ENCODE results near the gene BTBD6.

Gene BTBD6

DNA sequence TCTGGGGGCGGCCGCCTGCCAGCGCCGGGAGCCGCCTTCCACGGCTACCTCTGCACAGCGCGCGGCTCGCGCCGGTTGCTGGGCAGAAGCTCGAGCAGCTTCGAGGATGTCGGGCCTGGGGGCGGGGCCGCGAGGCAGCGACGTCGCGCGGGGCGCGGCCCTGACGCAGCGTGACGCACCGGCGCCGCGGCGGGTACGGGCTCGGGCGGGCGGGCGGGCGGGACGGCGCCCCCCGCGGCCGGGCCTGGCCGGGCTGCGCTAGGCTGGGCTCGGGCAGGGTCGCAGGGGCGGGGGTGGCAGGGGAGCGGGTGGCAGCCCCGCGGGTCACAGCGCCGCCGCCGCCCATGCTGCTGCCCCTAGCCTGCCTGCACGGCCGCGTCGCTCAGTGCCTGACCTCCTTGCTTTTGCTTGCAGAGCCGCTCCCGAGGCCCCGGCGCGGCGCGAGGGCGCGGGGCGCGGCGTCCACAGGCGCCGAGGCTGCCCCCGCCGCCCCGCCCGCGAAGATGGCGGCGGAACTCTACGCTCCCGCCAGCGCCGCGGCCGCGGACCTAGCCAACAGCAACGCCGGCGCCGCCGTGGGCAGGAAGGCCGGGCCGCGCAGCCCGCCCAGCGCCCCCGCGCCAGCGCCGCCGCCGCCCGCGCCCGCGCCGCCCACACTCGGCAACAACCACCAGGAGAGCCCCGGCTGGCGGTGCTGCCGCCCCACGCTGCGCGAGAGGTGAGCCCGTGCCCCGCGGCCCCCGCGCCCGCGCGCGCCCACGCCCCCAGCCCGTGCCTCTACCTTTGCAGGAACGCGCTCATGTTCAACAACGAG, at the start of gene BTBD6:
BTBD6 (plus strand) TSS at position 166 of the 814 bp plus-strand sequence; CDS start at position 345, 179 bp downstream.
- peak; percentile 74 for DNase-seq (ENCODE audit: low spot score)

DNA sequence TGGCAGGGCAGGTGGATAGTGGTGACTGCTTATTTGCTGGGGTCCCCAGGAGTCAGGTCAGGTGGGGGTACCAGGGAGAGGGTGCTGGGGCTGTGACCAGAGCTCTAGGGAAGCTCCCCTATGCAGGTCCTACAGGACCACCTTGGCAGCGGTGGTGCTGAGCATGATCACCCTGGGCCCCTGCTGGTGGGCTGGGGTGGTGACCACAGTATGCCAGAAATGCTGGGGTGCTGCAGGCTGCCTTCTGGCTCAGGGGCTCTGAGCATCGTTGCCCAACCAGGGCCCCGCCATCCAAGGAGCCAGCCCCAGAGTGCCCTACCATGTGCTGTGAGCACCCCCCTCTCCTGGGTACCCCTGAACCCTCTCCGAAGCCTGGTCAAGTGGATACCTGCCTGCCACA, 49.7 kb upstream of the BTBD6 start:
- no peak for DNase-seq (ENCODE audit: low spot score)

DNA sequence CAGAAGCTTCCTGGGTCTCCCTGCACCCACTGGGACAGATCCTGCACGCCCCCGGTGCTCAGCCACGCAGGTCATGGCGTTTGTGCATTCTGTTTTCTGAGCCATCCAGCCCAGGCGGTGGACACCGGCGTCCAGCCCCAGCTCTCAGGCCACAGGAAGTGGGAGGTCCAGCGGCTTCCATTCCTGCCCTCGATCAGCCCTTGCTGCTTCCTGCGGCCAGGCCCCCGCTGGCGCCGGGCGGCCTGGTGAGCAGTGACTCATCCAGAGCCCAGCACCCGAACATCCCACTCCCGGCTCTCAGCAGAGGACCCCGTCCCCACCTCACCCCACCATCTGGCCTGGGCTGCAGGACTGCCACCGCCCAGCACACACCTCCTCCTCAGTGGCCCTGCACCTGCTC, 49.2 kb upstream of the BTBD6 start:
- no peak for DNase-seq (ENCODE audit: low spot score)

DNA sequence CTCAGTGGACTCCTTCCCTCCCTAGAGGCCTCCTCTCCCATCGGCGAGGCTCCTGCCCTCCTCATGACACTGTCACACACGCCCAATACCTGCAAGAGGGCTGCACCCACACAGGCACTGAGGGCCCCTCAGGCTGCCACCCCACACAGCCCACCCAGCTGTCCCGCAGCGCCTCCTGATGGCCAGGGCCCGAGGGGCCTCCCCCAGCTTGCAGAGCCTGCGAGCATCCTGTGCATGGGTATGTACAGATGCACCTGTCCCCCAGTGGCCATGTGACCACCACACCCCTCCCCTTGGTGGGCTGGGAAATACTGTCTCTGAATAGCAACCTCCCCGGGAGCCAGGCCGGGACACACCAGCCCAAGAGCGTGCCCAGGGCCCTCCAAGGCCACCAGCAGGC, 48.3 kb upstream of the BTBD6 start:
- no peak for DNase-seq (ENCODE audit: low spot score)

DNA sequence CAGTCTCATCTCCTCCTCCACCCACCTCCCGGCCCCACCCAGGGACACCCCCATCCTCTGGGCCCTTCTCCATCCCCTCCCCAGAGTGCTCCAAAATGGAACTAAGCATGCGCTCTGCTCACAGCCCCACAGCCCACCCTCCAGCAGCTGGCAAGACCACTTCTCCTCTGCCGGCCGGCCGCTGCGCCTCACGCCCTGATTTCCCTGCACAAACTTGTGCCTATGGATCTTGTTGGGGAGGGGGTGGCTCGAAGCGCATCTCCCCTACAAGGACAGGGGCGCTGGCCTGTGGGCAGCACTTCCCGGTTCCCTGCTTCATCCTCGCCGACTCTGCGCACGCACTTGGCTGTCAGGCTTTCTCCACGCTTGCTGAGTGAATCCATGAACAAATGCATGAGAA, 47.7 kb upstream of the BTBD6 start:
- DNase-seq (ENCODE audit: low spot score), result no peak

DNA sequence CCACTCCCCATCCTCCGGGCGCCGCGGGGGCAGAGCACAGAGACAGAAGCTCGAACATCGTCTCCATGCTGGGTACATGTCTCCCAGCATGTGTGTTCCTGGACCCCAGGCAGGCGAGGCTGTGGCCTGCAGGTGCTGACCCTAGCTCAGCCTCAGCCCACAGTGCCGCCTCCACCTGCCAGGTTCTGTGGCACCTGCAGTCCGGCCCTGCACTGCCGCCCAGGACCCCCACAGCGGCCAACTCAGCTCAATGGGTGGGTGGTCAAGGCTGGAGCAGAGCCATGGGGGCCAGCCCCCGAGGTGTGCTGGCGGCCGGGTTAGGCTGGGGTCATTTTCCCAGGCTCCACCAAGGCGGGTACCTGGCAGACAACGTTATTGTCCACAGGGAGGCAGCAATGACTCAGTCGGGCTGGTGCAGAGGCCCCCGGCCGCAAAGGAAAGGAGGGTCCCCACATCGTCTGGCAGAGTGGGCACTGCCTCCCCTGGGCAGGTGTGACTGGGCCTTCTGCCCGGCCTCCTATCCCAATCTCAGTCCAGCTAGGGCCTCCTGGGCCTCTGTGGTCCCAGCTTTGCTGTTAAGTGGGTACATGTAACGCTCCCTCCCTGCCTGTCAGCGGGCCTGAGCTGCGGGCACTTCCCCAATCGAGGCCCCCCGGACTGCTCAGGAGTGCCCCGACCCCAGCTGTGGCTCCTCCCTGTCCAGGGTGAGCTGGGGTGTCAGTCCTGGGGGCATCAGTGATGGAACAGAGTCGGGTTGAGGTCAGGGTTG, 47.0 kb upstream of the BTBD6 start:
- no peak for DNase-seq (ENCODE audit: low spot score)

DNA sequence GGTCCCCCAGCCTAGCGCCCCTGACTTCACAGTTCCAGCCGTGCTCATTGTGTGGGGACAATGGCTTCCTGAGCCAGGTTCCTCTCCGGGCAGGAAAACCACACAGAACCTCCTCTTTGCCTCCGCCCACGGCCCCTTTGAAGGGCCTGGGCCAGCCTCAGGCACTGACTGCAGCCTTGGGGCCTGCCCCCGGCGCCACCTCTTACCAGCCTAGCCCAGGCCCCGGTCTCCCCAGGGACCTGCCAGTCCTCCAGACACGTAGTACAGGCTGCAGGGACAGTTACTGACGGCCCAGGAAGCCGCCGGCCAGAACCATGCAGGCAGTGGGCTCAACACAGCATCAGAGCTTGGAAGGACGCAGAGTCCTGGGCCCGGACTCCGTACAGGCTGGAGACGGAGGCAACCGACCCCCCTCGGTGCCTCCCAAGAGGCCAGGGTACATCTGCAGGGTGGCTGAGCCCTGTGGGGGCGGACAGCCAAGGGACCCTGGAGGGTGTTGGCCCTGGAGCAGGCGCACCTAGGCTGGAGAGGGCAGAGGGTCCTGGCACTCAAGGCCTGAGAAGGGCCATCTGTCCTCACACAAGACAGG, 46.3 kb upstream of the BTBD6 start:
- DNase-seq (ENCODE audit: low spot score), result no peak

DNA sequence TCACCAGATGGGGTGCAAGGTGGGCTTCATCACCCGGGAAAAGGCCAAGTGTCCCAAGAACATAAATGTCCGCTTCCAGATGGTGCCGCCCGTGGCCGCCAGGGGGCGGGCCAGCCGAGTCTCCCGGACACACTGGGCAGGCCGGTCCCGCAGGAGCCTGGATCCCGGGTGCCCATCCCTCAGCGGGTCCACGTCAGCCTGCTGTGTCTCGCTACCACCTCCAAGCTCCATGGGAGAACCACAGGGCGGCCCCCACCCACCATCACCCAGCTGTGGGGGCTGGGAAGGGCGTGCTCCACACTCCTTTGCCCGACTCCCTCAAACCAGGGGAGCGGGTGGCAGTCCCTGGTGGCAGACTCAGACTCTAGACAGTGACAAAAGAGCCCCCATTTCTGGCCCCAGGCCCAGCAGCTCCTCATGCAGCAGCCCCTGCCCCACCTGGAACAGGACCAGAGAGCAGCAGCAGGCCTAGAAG, 45.2 kb upstream of the BTBD6 start:
- peak; percentile 62 for DNase-seq (ENCODE audit: low spot score)

DNA sequence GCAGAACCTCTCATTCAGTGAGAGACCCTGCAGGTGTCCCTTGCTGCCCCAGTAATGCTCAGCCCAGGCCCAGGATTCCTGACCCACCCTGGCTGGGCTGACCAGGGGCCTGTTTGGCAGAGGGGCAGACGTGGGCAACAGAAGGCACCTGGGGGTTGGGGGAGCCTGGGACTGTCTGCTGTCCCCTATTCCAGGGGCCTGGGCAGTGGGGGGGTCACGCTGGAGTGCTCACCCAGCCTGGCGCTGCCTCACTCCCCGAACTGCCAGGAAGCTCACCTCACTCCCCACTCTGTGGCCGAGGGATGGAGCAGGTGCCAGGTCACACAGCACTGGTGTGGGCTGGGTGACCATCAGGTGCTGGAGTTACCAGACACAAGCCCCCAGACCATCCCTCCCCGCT, 44.6 kb upstream of the BTBD6 start:
- no peak for DNase-seq (ENCODE audit: low spot score)

DNA sequence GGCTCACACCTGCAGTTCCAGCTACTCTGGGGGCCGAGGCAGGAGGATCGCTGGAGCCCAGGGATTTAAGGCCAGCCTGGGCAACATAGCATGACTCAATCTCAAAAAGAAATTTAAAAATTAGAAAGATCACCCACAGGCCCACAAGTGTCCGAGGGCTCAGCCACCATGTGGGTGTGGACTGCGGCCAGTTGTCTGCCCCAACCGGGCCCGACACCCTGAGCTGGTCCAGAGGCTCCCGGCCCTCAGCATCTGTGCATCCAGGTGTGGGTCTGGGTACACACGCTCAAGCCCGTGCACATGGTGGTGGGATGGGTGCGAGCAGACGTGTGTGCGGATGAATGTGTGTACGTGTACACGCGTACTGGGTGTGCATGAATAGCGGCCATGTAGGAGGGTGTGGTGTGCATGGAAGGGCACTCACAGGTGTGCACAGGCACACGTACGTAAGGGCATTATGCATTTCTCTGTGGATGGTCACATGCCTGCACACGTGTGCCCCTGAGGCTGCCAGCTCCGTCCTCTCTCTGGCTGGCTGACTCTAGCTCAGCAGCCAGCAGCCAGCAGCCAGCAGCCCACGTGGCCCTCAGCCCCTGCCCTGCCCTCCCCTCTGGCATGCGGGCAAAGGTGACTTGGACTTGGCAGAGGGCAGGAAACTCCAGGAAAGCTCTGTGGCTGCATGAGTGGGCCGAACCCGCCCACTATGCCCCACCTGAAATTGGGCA, 44.0 kb upstream of the BTBD6 start:
- DNase-seq (ENCODE audit: low spot score), result peak; percentile 49

DNA sequence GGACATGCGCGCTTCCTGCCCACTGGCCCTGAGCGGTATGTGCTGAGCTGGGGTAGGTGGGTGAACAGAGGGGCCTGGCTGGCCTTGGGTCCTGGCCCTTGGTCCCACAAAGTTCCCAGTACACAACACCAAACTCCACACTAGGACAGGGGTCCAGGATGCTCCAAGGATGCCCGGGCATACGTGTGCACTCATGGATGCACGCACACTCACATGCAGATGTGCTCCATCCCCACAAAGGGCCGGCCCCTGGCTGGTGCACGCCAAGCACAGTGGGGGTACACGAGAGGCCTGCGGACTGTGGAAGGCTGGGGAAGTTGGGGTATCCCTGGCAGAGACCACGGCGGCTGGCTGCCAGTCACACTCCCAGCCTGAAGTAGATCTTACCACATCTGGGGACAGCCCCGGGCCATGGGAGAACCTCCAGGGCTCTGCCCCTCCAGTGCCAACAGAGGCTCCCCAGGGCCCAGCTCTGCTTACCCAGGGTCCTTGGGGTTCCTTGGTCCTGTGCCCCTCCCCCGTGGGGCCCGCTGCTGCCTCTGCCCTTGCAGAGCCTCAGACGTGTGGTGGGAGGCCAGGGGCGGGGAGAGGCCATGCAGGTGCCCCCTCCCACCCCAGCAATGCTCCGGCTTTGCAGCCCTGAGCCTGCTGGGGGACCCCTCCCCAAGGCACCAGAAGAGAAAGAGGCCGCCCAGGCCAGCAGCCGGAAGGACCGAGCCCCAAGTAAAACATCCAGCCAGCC, 43.2 kb upstream of the BTBD6 start:
- no peak for DNase-seq (ENCODE audit: low spot score)

DNA sequence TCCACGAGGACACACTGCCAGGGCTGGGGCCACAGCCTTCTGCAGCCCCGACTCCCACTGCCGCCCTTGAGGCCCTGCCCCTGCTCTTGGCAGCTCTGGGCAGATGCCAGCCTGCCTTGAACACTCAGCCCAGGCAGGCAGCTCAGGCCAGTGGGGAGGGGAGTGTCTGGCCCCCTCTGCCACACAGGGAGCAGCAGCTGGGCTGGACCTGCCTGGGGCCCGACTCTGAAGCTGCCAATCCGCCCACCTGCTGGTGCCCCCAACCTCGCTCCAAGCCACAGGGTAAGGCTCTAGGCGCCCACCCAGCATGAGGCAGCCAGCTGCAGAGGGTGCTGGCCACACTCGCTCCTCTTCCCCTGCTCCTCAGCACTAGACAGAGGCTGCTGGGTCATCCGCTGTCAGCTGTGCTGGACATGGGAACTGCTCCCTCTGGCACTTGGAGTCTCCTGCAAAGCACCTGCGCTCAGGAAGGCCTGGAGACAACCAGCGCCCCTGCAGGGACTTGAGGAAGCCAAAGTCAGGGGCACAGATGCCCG, 42.6 kb upstream of the BTBD6 start:
- no peak for DNase-seq (ENCODE audit: low spot score)

DNA sequence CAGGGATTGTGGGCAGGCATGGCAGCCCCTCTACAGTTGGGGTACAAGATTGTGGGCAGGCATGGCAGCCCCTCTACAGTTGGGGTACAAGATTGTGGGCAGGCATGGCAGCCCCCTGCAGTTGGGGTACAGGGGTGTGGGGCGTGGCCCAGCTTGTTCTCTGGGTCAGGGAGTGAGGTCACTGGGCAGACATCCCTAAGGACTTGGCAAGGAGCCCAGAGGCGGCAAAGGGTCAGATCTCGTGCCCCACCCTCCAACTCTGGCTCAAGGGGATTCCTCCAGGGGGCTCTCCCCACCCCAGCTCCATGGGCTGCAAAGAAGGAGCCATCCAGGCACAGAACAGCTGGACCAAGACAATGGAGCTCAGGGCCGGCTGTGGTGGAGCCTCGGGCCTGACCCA, 41.5 kb upstream of the BTBD6 start:
- no peak for DNase-seq (ENCODE audit: low spot score)

DNA sequence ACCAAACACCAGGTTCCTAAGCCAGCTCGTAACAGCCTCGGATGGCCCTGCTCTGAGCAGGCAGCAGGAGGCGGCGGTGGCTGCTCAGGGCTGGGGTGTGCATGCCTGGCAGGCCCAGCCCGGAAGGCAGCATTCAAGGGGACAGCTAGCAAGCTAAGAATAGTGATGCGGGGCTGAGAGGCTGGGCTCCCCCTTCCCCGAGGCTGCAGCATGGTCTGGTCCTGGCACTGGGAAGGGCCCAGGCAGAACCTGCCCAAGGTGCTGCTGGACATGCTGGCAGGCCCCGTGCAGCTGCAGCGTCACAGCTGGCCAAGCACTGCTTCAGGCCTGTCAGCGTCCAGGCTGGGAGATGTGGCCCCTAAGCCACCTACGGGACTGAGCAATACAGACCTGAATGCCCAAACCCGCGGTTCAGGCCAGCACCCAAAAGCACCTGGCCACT, 40.9 kb upstream of the BTBD6 start:
- DNase-seq (ENCODE audit: low spot score), result peak; percentile 36

DNA sequence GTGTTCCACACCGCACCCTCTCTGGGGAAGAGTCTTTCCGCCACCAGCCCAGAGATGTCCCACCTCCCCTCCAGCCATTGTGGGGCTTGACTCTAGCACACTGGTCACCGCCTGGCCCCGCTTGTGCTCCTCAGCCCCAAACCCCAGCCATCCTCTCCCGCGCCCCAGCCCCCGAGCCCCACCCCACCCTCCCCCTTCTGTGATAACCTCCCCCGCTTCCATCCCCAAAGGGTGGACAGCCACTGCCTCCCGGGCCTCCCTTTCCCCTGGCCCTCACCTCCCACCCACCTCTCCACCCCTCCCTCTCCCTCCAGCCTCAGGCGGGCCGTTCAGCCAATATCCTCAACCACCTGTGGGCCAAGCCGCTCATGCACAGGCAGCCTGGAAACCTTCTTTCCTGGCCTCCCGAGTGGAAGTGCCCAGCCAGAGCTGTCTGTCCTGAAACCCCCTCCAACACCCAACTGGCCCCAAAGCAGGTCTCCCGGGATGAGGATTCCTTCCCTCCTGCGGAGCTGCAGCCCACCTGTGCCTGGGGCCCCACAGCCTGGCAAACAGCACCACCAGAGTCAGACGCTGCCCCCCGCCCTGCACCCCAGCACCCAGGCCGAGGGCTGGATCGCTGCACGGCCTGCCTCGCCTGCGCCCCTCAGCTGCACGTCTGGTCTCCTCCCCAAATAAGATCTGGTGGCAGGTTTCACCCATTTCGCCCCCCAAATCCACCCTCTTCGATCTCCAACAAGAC, 40.2 kb upstream of the BTBD6 start:
- no peak for DNase-seq (ENCODE audit: low spot score)

DNA sequence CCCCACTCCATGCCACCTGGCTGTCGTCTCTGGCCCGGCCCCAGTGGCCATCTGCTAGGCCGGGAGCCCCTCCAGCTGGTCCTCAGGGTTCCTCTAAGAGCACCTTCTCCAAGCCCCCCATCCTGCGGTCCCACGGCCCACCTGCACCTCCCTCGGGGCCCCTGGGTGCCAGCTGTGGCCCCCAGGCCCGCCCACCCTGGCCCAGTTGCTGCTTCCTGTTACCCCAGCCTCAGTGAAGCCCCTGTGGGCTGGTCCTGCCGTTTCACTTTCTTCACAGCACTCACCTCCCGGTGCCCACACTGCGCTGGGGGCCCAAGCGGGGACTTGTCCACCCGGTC, 39.6 kb upstream of the BTBD6 start:
- no peak for DNase-seq (ENCODE audit: low spot score)

DNA sequence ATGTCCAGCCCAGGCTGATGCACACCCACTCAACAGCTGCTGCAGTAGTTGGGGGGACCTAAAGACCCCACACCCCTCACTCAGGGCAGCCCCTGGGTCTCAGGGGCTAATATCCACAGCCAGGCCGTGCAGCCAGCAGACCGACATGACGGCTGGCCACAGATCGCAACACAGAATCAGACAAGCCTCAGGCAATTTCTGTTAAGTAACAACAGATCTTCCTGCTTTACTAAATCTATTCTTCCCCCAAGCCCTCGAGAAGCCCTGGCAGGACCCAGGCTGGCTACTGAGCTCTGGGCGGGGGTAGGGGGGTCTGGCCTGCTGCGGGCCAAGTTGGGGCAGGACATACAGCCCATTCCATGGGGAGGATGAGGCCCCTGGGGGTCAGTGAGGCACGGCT, 39.2 kb upstream of the BTBD6 start:
- DNase-seq (ENCODE audit: low spot score), result no peak

DNA sequence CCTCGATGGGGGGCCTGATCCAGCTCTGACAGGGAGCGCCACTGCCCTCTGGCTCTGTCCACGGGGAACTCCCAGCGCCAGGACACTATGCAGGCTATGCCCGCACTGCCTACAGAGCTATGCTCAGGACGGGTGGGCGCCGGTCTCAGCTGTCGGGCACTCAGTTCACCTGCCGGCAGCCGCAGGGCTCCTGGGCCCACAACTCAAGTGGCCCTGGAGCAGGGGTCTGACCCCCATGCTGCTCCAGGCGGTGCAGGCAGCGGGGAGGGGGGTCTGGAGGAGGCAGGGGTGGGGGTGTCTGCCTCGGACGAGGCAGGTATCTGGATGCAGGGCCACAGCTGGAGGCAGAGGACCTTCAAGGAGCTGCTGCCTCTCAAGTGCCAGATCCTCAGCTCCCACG, 38.7 kb upstream of the BTBD6 start:
- no peak for DNase-seq (ENCODE audit: low spot score)

DNA sequence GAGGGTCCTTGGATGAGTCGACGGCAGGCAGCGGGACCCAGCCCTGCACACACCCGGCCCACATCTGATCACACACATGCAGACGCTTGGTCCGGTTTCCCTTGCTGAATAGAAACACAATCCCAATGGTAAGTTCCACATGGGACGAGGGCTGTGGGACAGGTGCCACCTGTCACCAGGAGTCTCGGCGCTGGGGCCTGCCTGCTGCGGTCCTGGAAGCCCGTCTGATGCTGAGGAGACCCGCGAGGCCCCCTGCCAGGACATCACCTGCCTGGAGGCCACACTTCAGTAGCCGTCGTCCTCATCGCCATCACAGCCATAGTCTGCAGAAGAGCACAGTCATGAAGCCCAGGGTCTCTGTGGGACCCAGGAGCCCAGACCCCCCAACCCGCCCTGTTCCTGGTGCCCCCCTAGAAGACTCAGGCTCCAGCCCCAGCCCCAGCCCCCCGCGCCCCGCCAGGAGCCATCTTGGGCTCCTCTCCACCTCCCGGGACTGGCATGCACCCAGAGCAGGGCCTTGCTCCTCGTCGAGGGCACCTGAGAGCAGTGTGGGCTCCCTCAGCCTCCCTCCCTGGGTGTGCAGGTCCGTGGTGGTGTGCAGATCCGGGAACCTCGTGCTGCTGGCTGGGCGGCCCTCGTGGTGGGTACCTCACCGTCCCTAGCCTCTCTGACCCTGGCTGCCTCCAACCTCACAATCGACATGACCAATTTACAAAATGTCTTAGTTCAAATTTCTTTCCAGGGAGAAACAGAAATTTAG, 37.9 kb upstream of the BTBD6 start:
- DNase-seq (ENCODE audit: low spot score), result no peak

Data from cerebellar cortex (tissue), 1 donor.